Activated CD4-positive, CD25-positive, alpha-beta regulatory T cell treated with anti-CD3 and anti-CD28 coated beads, Interleukin-2, amount 50 U/mL, for 24 hours (primary cell): Measurements from ENCODE around the gene GATAD2A.
"Not testable (repeated sequence)": the region's sequence is repeated elsewhere in the genome, so short reads cannot be mapped to it uniquely, and the experiment has no call there.

Source experiments
- ATAC-seq, 2 donors: fragments of 150-1000 bp; cut with Tn5 transposase; one replicate each; pipeline ENCODE4 v1.10.0; 2021; ENCODE audit warnings: mild to moderate bottlenecking in 1 of 2, moderate library complexity in 1 of 2

GATAD2A gene

GRCh38 chr19:19404879-19405860, at the start of gene GATAD2A:
Gene GATAD2A (plus strand): TSS chr19:19405675. CDS start chr19:19465346, 59,671 bp downstream.
- ATAC-seq: peak; percentile 70 to 72

- ATAC-seq: no peak
These were observed 49.0 kb upstream of the GATAD2A start for GRCh38 chr19:19356500-19356899.

- no peak for ATAC-seq
These were observed 48.4 kb upstream of the GATAD2A start for GRCh38 chr19:19356901-19357566.

GRCh38 chr19:19361075-19361594, 44.3 kb upstream of the GATAD2A start:
- ATAC-seq: peak; percentile 75 to 78

- ATAC-seq: no peak
These were observed 43.4 kb upstream of the GATAD2A start for GRCh38 chr19:19362075-19362474.

GRCh38 chr19:19366434-19367396, 38.8 kb upstream of the GATAD2A start:
- ATAC-seq: peak; percentile 90 to 93

GRCh38 chr19:19368087-19368486, 37.4 kb upstream of the GATAD2A start:
- ATAC-seq: no peak

GRCh38 chr19:19371059-19371458, 34.4 kb upstream of the GATAD2A start:
- ATAC-seq: no peak

GRCh38 chr19:19372656-19373416, 32.6 kb upstream of the GATAD2A start:
- peak; percentile 69 to 97 for ATAC-seq

GRCh38 chr19:19379527-19379926, 25.9 kb upstream of the GATAD2A start:
- ATAC-seq: no peak

- ATAC-seq: not testable (repeated sequence)
These were observed 25.2 kb upstream of the GATAD2A start for GRCh38 chr19:19380316-19380715.

- ATAC-seq: no peak
These were observed 24.2 kb upstream of the GATAD2A start for GRCh38 chr19:19381007-19381926.

GRCh38 chr19:19382118-19382517, 23.4 kb upstream of the GATAD2A start:
- ATAC-seq: no peak

GRCh38 chr19:19384486-19384885, 21.0 kb upstream of the GATAD2A start:
- ATAC-seq: no peak

GRCh38 chr19:19385131-19385895, 20.2 kb upstream of the GATAD2A start:
- peak; percentile 92 to 93 for ATAC-seq

GRCh38 chr19:19385896-19386869, 19.3 kb upstream of the GATAD2A start:
- ATAC-seq: peak; percentile 16 to 22

- no peak for ATAC-seq
These were observed 18.4 kb upstream of the GATAD2A start for GRCh38 chr19:19387108-19387507.
